T-helper 2 cell treated with Interferon-gamma antibody and Interleukin-4, amounts not matched to agents 5 μg/mL and 100 μg/mL, for 36 hours (primary cell): ENCODE measurements around the gene ACSS2.

Experiments
- DNase-seq: peaks from one replicate; pipeline ENCODE4 v3.0.0; 2021; ENCODE audit warnings: low spot score
- H3K27ac Mint-ChIP-seq: one replicate; pipeline ENCODE4 v1.8.0; 2021; ENCODE audit warnings: mild to moderate bottlenecking, mixed read lengths
- H3K27me3 Mint-ChIP-seq: one replicate; pipeline ENCODE4 v1.8.0; 2021; ENCODE audit warnings: low read depth, mixed read lengths
- H3K36me3 Mint-ChIP-seq: one replicate; pipeline ENCODE4 v1.8.0; 2021; ENCODE audit warnings: low read depth, mixed read lengths
- H3K4me1 Mint-ChIP-seq: one replicate; pipeline ENCODE4 v1.8.0; 2021; ENCODE audit warnings: low read depth, mixed read lengths
- H3K4me3 Mint-ChIP-seq: one replicate; pipeline ENCODE4 v1.8.0; 2022; ENCODE audit warnings: mild to moderate bottlenecking, moderate library complexity, mixed read lengths
- H3K9me3 Mint-ChIP-seq: one replicate; pipeline ENCODE4 v1.8.0; 2021; ENCODE audit warnings: mixed read lengths

Gene ACSS2

GRCh38 chr20:34915131-34915530 is 38.7 kb downstream of the ACSS2 start:
- Mint-ChIP-seq H3K4me1 (peaks cover 32% of the 10 kb centered on the region), H3K4me3 (no peak overlapping the region), H3K27me3 (no peaks in the 10 kb centered on the region), H3K27ac (peak overlapping the region; percentile 64), H3K9me3 (no peaks in the 10 kb centered on the region), H3K36me3 (peaks cover 46% of the 10 kb centered on the region)
- DNase-seq, result no peak

GRCh38 chr20:34915749-34916455 is 39.5 kb downstream of the ACSS2 start:
- no peaks in the 10 kb centered on the region for H3K27me3 Mint-ChIP-seq
- no peak overlapping the region for H3K4me3 Mint-ChIP-seq
- no peaks in the 10 kb centered on the region for H3K9me3 Mint-ChIP-seq
- H3K36me3 Mint-ChIP-seq, result peaks cover 46% of the 10 kb centered on the region
- no peak overlapping the region for H3K27ac Mint-ChIP-seq
- peaks cover 36% of the 10 kb centered on the region for H3K4me1 Mint-ChIP-seq
- no peak for DNase-seq

- peak overlapping the region; percentile 39 for H3K27ac Mint-ChIP-seq
Measured at GRCh38 chr20:34916774-34917354, 40.5 kb downstream of the ACSS2 start.

GRCh38 chr20:34920055-34920454 is 43.6 kb downstream of the ACSS2 start:
- Mint-ChIP-seq H3K27me3 (no peaks in the 10 kb centered on the region), H3K27ac (no peak overlapping the region), H3K9me3 (no peaks in the 10 kb centered on the region), H3K4me3 (no peak overlapping the region), H3K36me3 (peaks cover 36% of the 10 kb centered on the region), H3K4me1 (peaks cover 40% of the 10 kb centered on the region)
- DNase-seq, result peak; percentile 41

More at GRCh38 chr20:34916774-34917354, 40.5 kb downstream of the ACSS2 start:
- no peaks in the 10 kb centered on the region for H3K9me3 Mint-ChIP-seq
- H3K4me1 Mint-ChIP-seq, result peaks cover 40% of the 10 kb centered on the region
- no peak for DNase-seq
- no peak overlapping the region for H3K4me3 Mint-ChIP-seq
- peaks cover 43% of the 10 kb centered on the region for H3K36me3 Mint-ChIP-seq
- H3K27me3 Mint-ChIP-seq, result no peaks in the 10 kb centered on the region

- Mint-ChIP-seq H3K36me3 (peaks cover 34% of the 10 kb centered on the region), H3K9me3 (no peaks in the 10 kb centered on the region), H3K4me3 (no peak overlapping the region), H3K27me3 (no peaks in the 10 kb centered on the region), H3K27ac (no peak overlapping the region), H3K4me1 (peaks cover 38% of the 10 kb centered on the region)
- DNase-seq, result peak; percentile 5
Measured at GRCh38 chr20:34921436-34921835, 45.0 kb downstream of the ACSS2 start.

GRCh38 chr20:34922654-34923381 is 46.4 kb downstream of the ACSS2 start:
- peaks cover 28% of the 10 kb centered on the region for H3K4me1 Mint-ChIP-seq
- peaks cover 29% of the 10 kb centered on the region for H3K36me3 Mint-ChIP-seq
- no peaks in the 10 kb centered on the region for H3K27me3 Mint-ChIP-seq
- H3K9me3 Mint-ChIP-seq, result no peaks in the 10 kb centered on the region
- H3K27ac Mint-ChIP-seq, result no peak overlapping the region
- no peak overlapping the region for H3K4me3 Mint-ChIP-seq
- DNase-seq, result no peak

GRCh38 chr20:34923414-34923813 is 47.0 kb downstream of the ACSS2 start:
- H3K36me3 Mint-ChIP-seq, result peaks cover 29% of the 10 kb centered on the region
- no peak overlapping the region for H3K4me3 Mint-ChIP-seq
- H3K27ac Mint-ChIP-seq, result no peak overlapping the region
- no peaks in the 10 kb centered on the region for H3K9me3 Mint-ChIP-seq
- peaks cover 23% of the 10 kb centered on the region for H3K4me1 Mint-ChIP-seq
- DNase-seq, result no peak
- no peaks in the 10 kb centered on the region for H3K27me3 Mint-ChIP-seq

- no peak overlapping the region for H3K4me3 Mint-ChIP-seq
- peaks cover 12% of the 10 kb centered on the region for H3K4me1 Mint-ChIP-seq
- no peak for DNase-seq
- no peak overlapping the region for H3K27ac Mint-ChIP-seq
- H3K27me3 Mint-ChIP-seq, result no peaks in the 10 kb centered on the region
- peaks cover 26% of the 10 kb centered on the region for H3K36me3 Mint-ChIP-seq
- no peaks in the 10 kb centered on the region for H3K9me3 Mint-ChIP-seq
Measured at GRCh38 chr20:34925341-34925740, 48.9 kb downstream of the ACSS2 start.

- no peaks in the 10 kb centered on the region for H3K27me3 Mint-ChIP-seq
- H3K27ac Mint-ChIP-seq, result peak overlapping the region; percentile 10
- no peak for DNase-seq
- no peaks in the 10 kb centered on the region for H3K9me3 Mint-ChIP-seq
- H3K4me1 Mint-ChIP-seq, result peaks cover 8% of the 10 kb centered on the region
- H3K36me3 Mint-ChIP-seq, result peaks cover 32% of the 10 kb centered on the region
- H3K4me3 Mint-ChIP-seq, result no peak overlapping the region
Measured at GRCh38 chr20:34925981-34926380, 49.6 kb downstream of the ACSS2 start.

- Mint-ChIP-seq H3K27me3 (no peaks in the 10 kb centered on the region), H3K36me3 (peaks cover 35% of the 10 kb centered on the region), H3K27ac (no peak overlapping the region), H3K4me3 (no peak overlapping the region), H3K9me3 (no peaks in the 10 kb centered on the region), H3K4me1 (peaks cover 6% of the 10 kb centered on the region)
- DNase-seq, result no peak
Measured at GRCh38 chr20:34926581-34926980, 50.2 kb downstream of the ACSS2 start.

GRCh38 chr20:34927736-34928135 is 51.3 kb downstream of the ACSS2 start:
- no peaks in the 10 kb centered on the region for H3K27me3 Mint-ChIP-seq
- H3K4me3 Mint-ChIP-seq, result no peak overlapping the region
- peaks cover 6% of the 10 kb centered on the region for H3K4me1 Mint-ChIP-seq
- H3K27ac Mint-ChIP-seq, result no peak overlapping the region
- no peaks in the 10 kb centered on the region for H3K9me3 Mint-ChIP-seq
- no peak for DNase-seq
- H3K36me3 Mint-ChIP-seq, result peaks cover 44% of the 10 kb centered on the region

GRCh38 chr20:34928411-34928810 is 52.0 kb downstream of the ACSS2 start:
- no peaks in the 10 kb centered on the region for H3K27me3 Mint-ChIP-seq
- DNase-seq, result no peak
- H3K4me3 Mint-ChIP-seq, result no peak overlapping the region
- no peaks in the 10 kb centered on the region for H3K9me3 Mint-ChIP-seq
- H3K4me1 Mint-ChIP-seq, result peaks cover 6% of the 10 kb centered on the region
- peaks cover 47% of the 10 kb centered on the region for H3K36me3 Mint-ChIP-seq
- no peak overlapping the region for H3K27ac Mint-ChIP-seq

GRCh38 chr20:34931771-34932170 is 55.4 kb downstream of the ACSS2 start:
- Mint-ChIP-seq H3K36me3 (peaks cover 46% of the 10 kb centered on the region), H3K27ac (no peak overlapping the region), H3K27me3 (no peaks in the 10 kb centered on the region), H3K4me3 (no peak overlapping the region), H3K9me3 (no peaks in the 10 kb centered on the region), H3K4me1 (no peaks in the 10 kb centered on the region)
- no peak for DNase-seq

GRCh38 chr20:34938466-34939163 is 62.2 kb downstream of the ACSS2 start:
- H3K4me1 Mint-ChIP-seq, result no peaks in the 10 kb centered on the region
- H3K9me3 Mint-ChIP-seq, result no peaks in the 10 kb centered on the region
- H3K4me3 Mint-ChIP-seq, result no peak overlapping the region
- no peak for DNase-seq
- no peaks in the 10 kb centered on the region for H3K27me3 Mint-ChIP-seq
- H3K27ac Mint-ChIP-seq, result no peak overlapping the region
- peaks cover 36% of the 10 kb centered on the region for H3K36me3 Mint-ChIP-seq
